ENCODE measurements around the gene HNF4A. TPM values are rescaled to one million over a fixed set of nuclear protein-coding genes. Genes with fewer than 3 reads are reported as not detected.

HNF4A gene
- total RNA-seq, 1 experiment from 2014 or later: 0.15 TPM

GRCh38 chr20:44400970-44401769, 45.7 kb downstream of the HNF4A start:
- ATAC-seq (no peak), DNase-seq (ENCODE audit: low spot score) (no peak)
- H3K36me3 Mint-ChIP-seq: no peaks in the 10 kb centered on the region
- no peak for TF ChIP-seq ZNF219 (CRISPR knock-in tag; IDR thresholded peaks at IDR 0.05; ENCODE audit: borderline replicate concordance)
- TF ChIP-seq SMAD4 (CRISPR knock-in tag; IDR thresholded peaks at IDR 0.05): no peak
- TF ChIP-seq ZNF138 (CRISPR knock-in tag; conservative IDR thresholded peaks at IDR 0.05): no peak
- no peak for TF ChIP-seq ZNF281 (CRISPR knock-in tag; IDR thresholded peaks at IDR 0.05)
- no peak for TF ChIP-seq ZNF263 (CRISPR knock-in tag; IDR thresholded peaks at IDR 0.05; ENCODE audit: low read depth)
- TF ChIP-seq HMGA2 (CRISPR knock-in tag; IDR thresholded peaks at IDR 0.05): no peak
- no peak for TF ChIP-seq ESRRA (CRISPR knock-in tag; IDR thresholded peaks at IDR 0.05; ENCODE audit: borderline replicate concordance)
- H3K9me3 Mint-ChIP-seq: peaks cover 7% of the 10 kb centered on the region
- CTCF ChIA-PET: interaction anchor here (1.0 kb wide), 1 partner anchor 16 kb away, joined by 3 read pairs; no protein-coding TSS in a partner anchor
- H3K4me1 Mint-ChIP-seq: no peaks in the 10 kb centered on the region
- POLR2A ChIA-PET: no interaction called here
- no peaks in the 10 kb centered on the region for H3K27me3 Mint-ChIP-seq (ENCODE audit: low read depth)
- H3K27ac Mint-ChIP-seq: no peak overlapping the region
- H3K4me3 Mint-ChIP-seq: no peak overlapping the region

GRCh38 chr20:44401770-44402390, 46.4 kb downstream of the HNF4A start:
- H3K27ac Mint-ChIP-seq: no peak overlapping the region
- ChIA-PET POLR2A (no interaction called here), CTCF (no interaction called here)
- H3K9me3 Mint-ChIP-seq: peaks cover 7% of the 10 kb centered on the region
- no peaks in the 10 kb centered on the region for H3K4me1 Mint-ChIP-seq
- DNase-seq (ENCODE audit: low spot score) (no peak), ATAC-seq (no peak)
- no peak for TF ChIP-seq ETV6 (CRISPR knock-in tag; IDR thresholded peaks at IDR 0.05)
- TF ChIP-seq RELA (CRISPR knock-in tag; IDR thresholded peaks at IDR 0.05; ENCODE audit: borderline replicate concordance): no peak
- no peak for TF ChIP-seq TEAD1 (CRISPR knock-in tag; IDR thresholded peaks at IDR 0.05)
- TF ChIP-seq ZNF532 (CRISPR knock-in tag; IDR thresholded peaks at IDR 0.05; ENCODE audit: borderline replicate concordance): no peak
- no peak for TF ChIP-seq ZNF232 (CRISPR knock-in tag; IDR thresholded peaks at IDR 0.05)
- TF ChIP-seq NR2C2 (CRISPR knock-in tag; IDR thresholded peaks at IDR 0.05): no peak
- TF ChIP-seq ZNF317 (CRISPR knock-in tag; IDR thresholded peaks at IDR 0.05; ENCODE audit: borderline replicate concordance, low read depth): no peak
- no peak for TF ChIP-seq SOX15 (CRISPR knock-in tag; IDR thresholded peaks at IDR 0.05)
- TF ChIP-seq, protein P1, sequence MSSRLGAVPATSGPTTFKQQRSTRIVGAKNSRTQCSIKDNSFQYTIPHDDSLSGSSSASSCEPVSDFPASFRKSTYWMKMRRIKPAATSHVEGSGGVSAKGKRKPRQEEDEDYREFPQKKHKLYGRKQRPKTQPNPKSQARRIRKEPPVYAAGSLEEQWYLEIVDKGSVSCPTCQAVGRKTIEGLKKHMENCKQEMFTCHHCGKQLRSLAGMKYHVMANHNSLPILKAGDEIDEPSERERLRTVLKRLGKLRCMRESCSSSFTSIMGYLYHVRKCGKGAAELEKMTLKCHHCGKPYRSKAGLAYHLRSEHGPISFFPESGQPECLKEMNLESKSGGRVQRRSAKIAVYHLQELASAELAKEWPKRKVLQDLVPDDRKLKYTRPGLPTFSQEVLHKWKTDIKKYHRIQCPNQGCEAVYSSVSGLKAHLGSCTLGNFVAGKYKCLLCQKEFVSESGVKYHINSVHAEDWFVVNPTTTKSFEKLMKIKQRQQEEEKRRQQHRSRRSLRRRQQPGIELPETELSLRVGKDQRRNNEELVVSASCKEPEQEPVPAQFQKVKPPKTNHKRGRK (CRISPR knock-in tag; IDR thresholded peaks at IDR 0.05; ENCODE audit: borderline replicate concordance): no peak
- TF ChIP-seq TP53 (CRISPR knock-in tag; IDR thresholded peaks at IDR 0.05): no peak
- TF ChIP-seq EMX1 (CRISPR knock-in tag; IDR thresholded peaks at IDR 0.05): no peak
- no peak for TF ChIP-seq MXD4 (CRISPR knock-in tag; IDR thresholded peaks at IDR 0.05; ENCODE audit: borderline replicate concordance)
- TF ChIP-seq ZSCAN18 (CRISPR knock-in tag; IDR thresholded peaks at IDR 0.05): no peak
- TF ChIP-seq, protein P2, sequence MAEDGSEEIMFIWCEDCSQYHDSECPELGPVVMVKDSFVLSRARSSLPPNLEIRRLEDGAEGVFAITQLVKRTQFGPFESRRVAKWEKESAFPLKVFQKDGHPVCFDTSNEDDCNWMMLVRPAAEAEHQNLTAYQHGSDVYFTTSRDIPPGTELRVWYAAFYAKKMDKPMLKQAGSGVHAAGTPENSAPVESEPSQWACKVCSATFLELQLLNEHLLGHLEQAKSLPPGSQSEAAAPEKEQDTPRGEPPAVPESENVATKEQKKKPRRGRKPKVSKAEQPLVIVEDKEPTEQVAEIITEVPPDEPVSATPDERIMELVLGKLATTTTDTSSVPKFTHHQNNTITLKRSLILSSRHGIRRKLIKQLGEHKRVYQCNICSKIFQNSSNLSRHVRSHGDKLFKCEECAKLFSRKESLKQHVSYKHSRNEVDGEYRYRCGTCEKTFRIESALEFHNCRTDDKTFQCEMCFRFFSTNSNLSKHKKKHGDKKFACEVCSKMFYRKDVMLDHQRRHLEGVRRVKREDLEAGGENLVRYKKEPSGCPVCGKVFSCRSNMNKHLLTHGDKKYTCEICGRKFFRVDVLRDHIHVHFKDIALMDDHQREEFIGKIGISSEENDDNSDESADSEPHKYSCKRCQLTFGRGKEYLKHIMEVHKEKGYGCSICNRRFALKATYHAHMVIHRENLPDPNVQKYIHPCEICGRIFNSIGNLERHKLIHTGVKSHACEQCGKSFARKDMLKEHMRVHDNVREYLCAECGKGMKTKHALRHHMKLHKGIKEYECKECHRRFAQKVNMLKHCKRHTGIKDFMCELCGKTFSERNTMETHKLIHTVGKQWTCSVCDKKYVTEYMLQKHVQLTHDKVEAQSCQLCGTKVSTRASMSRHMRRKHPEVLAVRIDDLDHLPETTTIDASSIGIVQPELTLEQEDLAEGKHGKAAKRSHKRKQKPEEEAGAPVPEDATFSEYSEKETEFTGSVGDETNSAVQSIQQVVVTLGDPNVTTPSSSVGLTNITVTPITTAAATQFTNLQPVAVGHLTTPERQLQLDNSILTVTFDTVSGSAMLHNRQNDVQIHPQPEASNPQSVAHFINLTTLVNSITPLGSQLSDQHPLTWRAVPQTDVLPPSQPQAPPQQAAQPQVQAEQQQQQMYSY (CRISPR knock-in tag; IDR thresholded peaks at IDR 0.05): no peak
- no peaks in the 10 kb centered on the region for H3K36me3 Mint-ChIP-seq
- H3K4me3 Mint-ChIP-seq: no peak overlapping the region
- no peaks in the 10 kb centered on the region for H3K27me3 Mint-ChIP-seq (ENCODE audit: low read depth)
